VCaP (cell line): ENCODE data around the gene CCNG2.

Source experiments
- H3K27ac ChIP-seq: fragments of 450-650 bp; 2 replicates; pipeline ENCODE4 v1.5.1; 2017
- TF ChIP-seq, protein P1 (sequence below): fragments of 450-650 bp; conservative IDR thresholded peaks from 2 replicates; pipeline ENCODE4 v1.5.1; 2017; ENCODE audit warnings: mild to moderate bottlenecking, moderate library complexity

The CCNG2 gene

DNA sequence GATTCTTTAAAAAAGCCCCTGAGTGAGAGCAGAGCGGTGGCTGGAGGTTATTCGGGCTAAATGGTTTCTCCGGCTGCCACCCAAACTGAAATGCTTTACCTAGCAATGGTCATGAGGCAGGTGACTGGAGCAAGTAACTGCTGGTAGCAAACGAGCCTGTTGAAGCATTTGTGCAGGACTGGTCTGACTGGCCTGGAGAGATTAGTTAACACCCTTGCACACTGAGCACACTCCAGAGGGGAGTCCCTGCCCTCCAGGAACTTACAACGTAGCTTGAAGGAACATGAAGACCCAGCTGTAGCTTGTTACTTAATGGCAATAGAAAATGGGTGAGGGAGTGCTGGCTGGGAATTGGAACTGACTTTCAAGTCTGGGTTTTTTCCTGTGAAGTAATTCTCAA is 40.4 kb downstream of the CCNG2 start:
- H3K27ac ChIP-seq, result no peak overlapping the region
- TF ChIP-seq, protein P1, sequence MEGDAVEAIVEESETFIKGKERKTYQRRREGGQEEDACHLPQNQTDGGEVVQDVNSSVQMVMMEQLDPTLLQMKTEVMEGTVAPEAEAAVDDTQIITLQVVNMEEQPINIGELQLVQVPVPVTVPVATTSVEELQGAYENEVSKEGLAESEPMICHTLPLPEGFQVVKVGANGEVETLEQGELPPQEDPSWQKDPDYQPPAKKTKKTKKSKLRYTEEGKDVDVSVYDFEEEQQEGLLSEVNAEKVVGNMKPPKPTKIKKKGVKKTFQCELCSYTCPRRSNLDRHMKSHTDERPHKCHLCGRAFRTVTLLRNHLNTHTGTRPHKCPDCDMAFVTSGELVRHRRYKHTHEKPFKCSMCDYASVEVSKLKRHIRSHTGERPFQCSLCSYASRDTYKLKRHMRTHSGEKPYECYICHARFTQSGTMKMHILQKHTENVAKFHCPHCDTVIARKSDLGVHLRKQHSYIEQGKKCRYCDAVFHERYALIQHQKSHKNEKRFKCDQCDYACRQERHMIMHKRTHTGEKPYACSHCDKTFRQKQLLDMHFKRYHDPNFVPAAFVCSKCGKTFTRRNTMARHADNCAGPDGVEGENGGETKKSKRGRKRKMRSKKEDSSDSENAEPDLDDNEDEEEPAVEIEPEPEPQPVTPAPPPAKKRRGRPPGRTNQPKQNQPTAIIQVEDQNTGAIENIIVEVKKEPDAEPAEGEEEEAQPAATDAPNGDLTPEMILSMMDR, result no peak

DNA sequence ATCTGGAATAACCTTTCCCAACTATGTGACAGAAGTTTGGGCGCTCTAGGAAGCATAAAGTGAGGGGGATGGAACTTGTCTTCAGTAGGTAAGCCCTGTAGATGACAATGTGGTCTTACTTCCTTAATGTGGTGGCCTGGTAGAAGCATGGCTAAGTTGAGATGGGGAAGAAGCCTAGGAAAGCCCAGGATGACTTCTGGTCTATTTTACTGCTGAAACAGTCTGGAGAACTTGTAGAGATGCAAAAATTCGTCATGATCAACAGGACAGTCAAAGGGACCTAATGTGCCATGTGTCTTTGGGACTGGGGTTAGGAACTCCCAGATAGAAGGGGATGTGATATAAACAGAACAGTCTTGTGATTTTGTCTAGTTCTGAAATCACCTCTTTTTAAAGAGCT is 40.8 kb downstream of the CCNG2 start:
- no peak overlapping the region for H3K27ac ChIP-seq
- TF ChIP-seq, protein P1, result no peak

DNA sequence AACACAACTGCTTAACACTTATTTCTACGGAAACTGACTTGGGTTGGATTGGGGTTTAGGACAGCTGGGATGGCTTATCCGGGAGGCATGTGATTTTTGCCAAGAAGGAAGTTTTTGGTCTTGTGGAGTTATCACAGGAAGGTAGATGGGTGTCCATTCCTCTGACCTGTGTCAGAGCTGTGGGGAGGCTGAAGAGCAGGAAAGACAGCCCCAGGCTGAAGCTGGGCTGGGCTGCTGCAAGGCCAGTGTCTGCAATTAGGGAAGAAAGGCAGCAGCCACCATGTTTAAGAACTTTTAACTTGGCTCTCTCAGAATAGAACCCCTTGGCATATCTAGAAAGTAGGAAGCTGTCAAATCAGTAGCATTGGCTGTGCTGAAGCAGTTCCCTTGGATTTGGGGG is 42.3 kb downstream of the CCNG2 start:
- TF ChIP-seq, protein P1, result no peak

DNA sequence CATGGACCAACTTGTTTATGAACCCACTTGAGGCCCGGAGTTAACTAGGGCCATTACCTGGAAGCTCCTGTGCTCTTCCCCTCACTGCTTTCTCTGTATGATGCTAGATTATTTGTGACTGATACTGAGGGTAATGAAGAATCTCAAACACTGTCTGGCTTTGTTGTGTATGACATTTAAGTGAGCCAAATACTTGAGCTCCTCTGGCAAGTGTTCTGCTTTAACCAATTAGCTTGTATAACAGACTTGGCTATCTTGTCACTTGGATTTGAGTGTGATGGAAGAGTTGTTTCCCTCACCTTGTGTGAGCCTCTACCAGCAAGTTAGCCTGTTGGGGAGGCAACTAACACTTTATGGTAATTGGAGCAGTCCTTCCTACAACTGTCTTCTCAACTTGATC is 42.7 kb downstream of the CCNG2 start:
- TF ChIP-seq, protein P1, result no peak
- H3K27ac ChIP-seq, result no peak overlapping the region

More for the DNA sequence above, 42.3 kb downstream of the CCNG2 start:
- H3K27ac ChIP-seq, result no peak overlapping the region

DNA sequence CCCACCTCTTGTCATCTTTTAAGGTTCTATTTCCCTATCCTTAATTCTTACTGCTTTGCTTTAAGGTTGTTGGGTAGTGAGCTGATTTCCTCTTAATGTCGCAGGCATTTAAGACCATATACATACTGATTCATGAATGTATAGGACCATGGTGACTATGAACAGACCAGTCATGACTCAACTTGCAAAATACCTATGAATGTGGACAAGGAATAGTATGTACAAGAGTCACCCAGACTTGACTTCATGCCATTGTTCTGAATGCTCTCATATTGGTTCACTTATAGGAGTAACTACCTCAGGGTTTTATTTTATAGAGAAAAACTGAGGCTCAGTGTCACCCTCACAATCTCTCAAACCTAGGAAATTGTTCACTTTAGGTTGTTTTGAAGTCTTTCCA is 44.3 kb downstream of the CCNG2 start:
- H3K27ac ChIP-seq, result no peak overlapping the region
- TF ChIP-seq, protein P1, result no peak

DNA sequence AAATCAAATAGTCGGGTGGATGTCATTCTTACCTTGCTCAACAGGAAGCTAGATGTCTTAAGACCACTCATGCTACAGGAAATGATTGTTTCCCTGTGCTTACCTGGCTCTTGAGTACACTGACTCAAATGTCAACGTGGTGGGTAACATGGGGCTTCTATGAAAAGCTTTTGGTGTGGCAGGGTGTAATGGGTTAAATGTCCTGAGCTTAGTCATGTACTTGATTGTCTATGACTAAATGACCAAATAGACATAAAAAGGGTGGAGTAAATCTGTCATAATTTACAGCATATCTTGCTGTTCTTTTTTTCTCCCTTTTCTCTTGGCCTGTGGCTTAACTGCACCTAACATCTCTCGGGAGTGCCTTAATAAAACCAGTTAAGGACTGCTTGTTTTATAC is 44.9 kb downstream of the CCNG2 start:
- TF ChIP-seq, protein P1, result no peak
- no peak overlapping the region for H3K27ac ChIP-seq

DNA sequence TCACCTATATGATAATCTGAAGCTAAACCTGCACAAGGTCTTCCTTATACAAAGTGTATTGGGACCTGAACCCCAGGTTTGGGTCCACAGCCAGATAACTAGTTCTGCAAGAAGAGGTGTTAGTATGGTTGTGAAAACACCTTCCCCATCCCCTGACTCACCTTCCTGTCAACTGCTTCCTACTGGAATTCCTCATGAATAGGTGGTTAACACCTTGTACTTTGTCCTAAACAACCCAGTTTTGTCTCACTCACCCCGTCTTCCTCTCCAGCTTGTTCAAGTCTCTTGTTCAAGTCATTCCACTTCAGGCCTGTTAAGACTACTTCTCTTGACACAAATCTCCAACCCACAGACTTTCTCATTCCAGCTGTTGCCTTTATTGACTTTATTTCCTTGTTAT is 45.5 kb downstream of the CCNG2 start:
- TF ChIP-seq, protein P1, result no peak
- H3K27ac ChIP-seq, result no peak overlapping the region
